Astrocyte (in vitro differentiated cells and primary cell): ENCODE data around the gene RC3H2. TPM values are rescaled to one million over a fixed set of nuclear protein-coding genes. Genes with fewer than 3 reads are reported as not detected.

ENCODE experiments used
- DNase-seq: peaks from one replicate; pipeline ENCODE4 v3.0.0-alpha.2; 2010; ENCODE audit warnings: low read depth
- FAIRE-seq: peaks from 2 replicates; lab custom pipeline; 2011; peaks lifted over from hg19 to GRCh38; lab: Jason Lieb, UNC
- H2AFZ ChIP-seq: 2 replicates; pipeline ENCODE4 v1.6.0; 2012; ENCODE audit warnings: low read depth, low read length, inconsistent platforms
- H3K27ac ChIP-seq: 2 replicates; pipeline ENCODE4 v1.5.1; 2011; ENCODE audit warnings: low read depth, low read length, inconsistent platforms
- H3K27me3 ChIP-seq: 2 replicates; pipeline ENCODE4 v1.6.0; 2011; ENCODE audit warnings: low read length, inconsistent platforms; ENCODE audit not compliant: insufficient read depth
- H3K36me3 ChIP-seq: 2 replicates; pipeline ENCODE4 v1.5.1; 2011; ENCODE audit warnings: low read length, inconsistent platforms; ENCODE audit not compliant: insufficient read depth
- H3K4me1 ChIP-seq: 2 replicates; pipeline ENCODE4 v1.5.1; 2011; ENCODE audit warnings: low read length, inconsistent platforms; ENCODE audit not compliant: insufficient read depth
- H3K4me2 ChIP-seq: 2 replicates; pipeline ENCODE4 v1.6.0; 2012; ENCODE audit warnings: low read length, inconsistent platforms
- H3K4me3 ChIP-seq: 2 replicates; pipeline ENCODE4 v1.5.1; 2011; ENCODE audit warnings: low read depth, mild to moderate bottlenecking, low read length, inconsistent platforms; ENCODE audit not compliant: insufficient read depth
- H3K79me2 ChIP-seq: 2 replicates; pipeline ENCODE4 v1.6.0; 2012; ENCODE audit warnings: mild to moderate bottlenecking, low read length, inconsistent platforms; ENCODE audit not compliant: insufficient read depth
- H3K9ac ChIP-seq: 2 replicates; pipeline ENCODE4 v1.6.0; 2012; ENCODE audit warnings: mild to moderate bottlenecking, low read length, inconsistent platforms
- H3K9me3 ChIP-seq: 2 replicates; pipeline ENCODE4 v1.5.1; 2012; ENCODE audit warnings: low read depth, mild to moderate bottlenecking, low read length, inconsistent platforms; ENCODE audit not compliant: insufficient read depth
- H4K20me1 ChIP-seq: 2 replicates; pipeline ENCODE4 v1.6.0; 2012; ENCODE audit warnings: low read length, inconsistent platforms; ENCODE audit not compliant: insufficient read depth
- H3K27ac Mint-ChIP-seq: one replicate; pipeline ENCODE4 v1.8.0; 2021; ENCODE audit warnings: mild to moderate bottlenecking, mixed read lengths; ENCODE audit not compliant: unreplicated experiment
- H3K27me3 Mint-ChIP-seq: one replicate; pipeline ENCODE4 v1.8.0; 2021; ENCODE audit warnings: low read depth, mixed read lengths; ENCODE audit not compliant: unreplicated experiment
- H3K36me3 Mint-ChIP-seq: one replicate; pipeline ENCODE4 v1.8.0; 2021; ENCODE audit warnings: low read depth, mixed read lengths; ENCODE audit not compliant: unreplicated experiment
- H3K4me1 Mint-ChIP-seq: one replicate; pipeline ENCODE4 v1.8.0; 2021; ENCODE audit warnings: low read depth, mixed read lengths; ENCODE audit not compliant: unreplicated experiment
- H3K4me3 Mint-ChIP-seq: one replicate; pipeline ENCODE4 v1.8.0; 2021; ENCODE audit warnings: mild to moderate bottlenecking, moderate library complexity, mixed read lengths; ENCODE audit not compliant: unreplicated experiment
- H3K9me3 Mint-ChIP-seq: one replicate; pipeline ENCODE4 v1.8.0; 2021; ENCODE audit warnings: mild to moderate bottlenecking, mixed read lengths; ENCODE audit not compliant: unreplicated experiment
- CTCF ChIP-seq: IDR thresholded peaks from 2 replicates; pipeline ENCODE4 v1.5.1; 2011; ENCODE audit warnings: low read depth, mild to moderate bottlenecking, inconsistent platforms, low read length, moderate library complexity; ENCODE audit not compliant: insufficient read depth
- EZH2 ChIP-seq: IDR thresholded peaks from 2 replicates; pipeline ENCODE4 v1.6.1; 2012; ENCODE audit warnings: mild to moderate bottlenecking, low read length, inconsistent platforms; ENCODE audit not compliant: insufficient read depth
- total RNA-seq: library from RNA; stranded (reverse); gene quantifications from 2 replicates; pipeline ENCODE4 v1.2.1, GENCODE V29; 2021

The RC3H2 gene
- total RNA-seq, 1 donor from 2014 or later: 69.0 TPM

GRCh38 chr9:122930541-122931225 lies 25.5 kb upstream of the RC3H2 start:
- FAIRE-seq (no peak), DNase-seq (no peak)
- Mint-ChIP-seq H3K27me3 (no peaks in the 10 kb centered on the region), H3K4me1 (peaks cover 3% of the 10 kb centered on the region), H3K9me3 (no peaks in the 10 kb centered on the region), H3K36me3 (no peaks in the 10 kb centered on the region), H3K27ac (no peak overlapping the region), H3K4me3 (no peak overlapping the region)
- Histone ChIP-seq H3K4me2 (peak overlapping the region; percentile 90), H3K4me1 (peaks cover 6% of the 10 kb centered on the region), H3K79me2 (peaks cover 83% of the 10 kb centered on the region), H3K4me3 (peak overlapping the region; percentile 97), H4K20me1 (peaks cover 6% of the 10 kb centered on the region), H3K9ac (peak overlapping the region; percentile 92), H2AFZ (peak overlapping the region; percentile 86), H3K36me3 (no peaks in the 10 kb centered on the region), H3K27ac (peak overlapping the region; percentile 79), H3K9me3 (no peaks in the 10 kb centered on the region), H3K27me3 (no peaks in the 10 kb centered on the region)
- no peak for TF ChIP-seq EZH2

- Histone ChIP-seq H3K4me3 (peak overlapping the region; percentile 97), H4K20me1 (peaks cover 6% of the 10 kb centered on the region), H3K27ac (no peak overlapping the region), H3K79me2 (peaks cover 78% of the 10 kb centered on the region), H3K4me2 (peak overlapping the region; percentile 90), H3K9ac (no peak overlapping the region), H3K9me3 (no peaks in the 10 kb centered on the region), H3K36me3 (no peaks in the 10 kb centered on the region), H3K4me1 (peaks cover 6% of the 10 kb centered on the region), H3K27me3 (no peaks in the 10 kb centered on the region), H2AFZ (no peak overlapping the region)
- FAIRE-seq: no peak
- Mint-ChIP-seq H3K27me3 (no peaks in the 10 kb centered on the region), H3K27ac (no peak overlapping the region), H3K36me3 (no peaks in the 10 kb centered on the region), H3K9me3 (no peaks in the 10 kb centered on the region), H3K4me1 (peaks cover under 1% of the 10 kb centered on the region), H3K4me3 (no peak overlapping the region)
- DNase-seq: no peak
- no peak for TF ChIP-seq CTCF
- no peak for TF ChIP-seq EZH2
These were observed 24.7 kb upstream of the RC3H2 start for GRCh38 chr9:122929796-122930354.

- Histone ChIP-seq H3K4me2 (no peak overlapping the region), H4K20me1 (peaks cover 8% of the 10 kb centered on the region), H3K27ac (no peak overlapping the region), H3K36me3 (peaks cover 6% of the 10 kb centered on the region), H3K79me2 (peaks cover 61% of the 10 kb centered on the region), H3K9ac (no peak overlapping the region), H2AFZ (no peak overlapping the region), H3K9me3 (no peaks in the 10 kb centered on the region), H3K27me3 (no peaks in the 10 kb centered on the region), H3K4me1 (no peaks in the 10 kb centered on the region), H3K4me3 (no peak overlapping the region)
- no peak for TF ChIP-seq CTCF
- TF ChIP-seq EZH2: no peak
- DNase-seq (no peak), FAIRE-seq (no peak)
- Mint-ChIP-seq H3K9me3 (no peaks in the 10 kb centered on the region), H3K27ac (no peak overlapping the region), H3K27me3 (no peaks in the 10 kb centered on the region), H3K4me1 (no peaks in the 10 kb centered on the region), H3K4me3 (no peak overlapping the region), H3K36me3 (peaks cover 7% of the 10 kb centered on the region)
These were observed 18.8 kb upstream of the RC3H2 start for GRCh38 chr9:122923947-122924346.
